Right cardiac atrium (tissue), 5 donors: Measurements from ENCODE around the gene ZC3H12C. TPM values are rescaled to one million over a fixed set of nuclear protein-coding genes. Genes with fewer than 3 reads are reported as not detected.

Source experiments
- polyA plus RNA-seq: library from polyadenylated mRNA; stranded (reverse); fragments of 200-250 nt; gene quantifications from one replicate; pipeline ENCODE4 v1.2.3, GENCODE V29; 2013
- total RNA-seq, 4 donors: library from RNA; stranded (reverse); fragmentation: NEBNext Ultra II Directional; extraction: Animal tissue kit (Norgen Biotek cat#: 25700); gene quantifications; one replicate each; pipeline ENCODE4 v1.2.1, GENCODE V29; 2021
- donor health status: healthy with polysubstance abuse.
- donor health status: DM: no; HTN: yes; CAD: no.
- donor health status: DM: no; HTN: no; CAD: no.
- donor health status: DM: no; HTN: yes; CAD: no; lungs with severe emphysema.
- donor health status: DM: yes; HTN: yes; CAD: no.

ZC3H12C gene
- total and polyA plus RNA-seq, 5 donors = 3.0 to 17.2 (median 13.7) TPM

Other genes with a start within 250 kb of the ZC3H12C start
- gene RDX, start 203.2 kb downstream of the ZC3H12C start, total RNA-seq = 100 to 1,000 TPM; 110 to 135 (median 122) TPM
- gene RDX, start 203.2 kb downstream of the ZC3H12C start, polyA plus RNA-seq = 37.5 TPM